HG03175 (cell line): ENCODE measurements around the gene HRC.
"Not testable (repeated sequence)": the region's sequence is repeated elsewhere in the genome, so short reads cannot be mapped to it uniquely, and the experiment has no call there.

Source experiments
- ATAC-seq: cut with Tn5 transposase; IDR thresholded peaks from one replicate; pipeline ENCODE4 v1.9.1; 2021; ENCODE audit warnings: mild to moderate bottlenecking, moderate library complexity; ENCODE audit not compliant: unreplicated experiment

HRC gene, protein sequence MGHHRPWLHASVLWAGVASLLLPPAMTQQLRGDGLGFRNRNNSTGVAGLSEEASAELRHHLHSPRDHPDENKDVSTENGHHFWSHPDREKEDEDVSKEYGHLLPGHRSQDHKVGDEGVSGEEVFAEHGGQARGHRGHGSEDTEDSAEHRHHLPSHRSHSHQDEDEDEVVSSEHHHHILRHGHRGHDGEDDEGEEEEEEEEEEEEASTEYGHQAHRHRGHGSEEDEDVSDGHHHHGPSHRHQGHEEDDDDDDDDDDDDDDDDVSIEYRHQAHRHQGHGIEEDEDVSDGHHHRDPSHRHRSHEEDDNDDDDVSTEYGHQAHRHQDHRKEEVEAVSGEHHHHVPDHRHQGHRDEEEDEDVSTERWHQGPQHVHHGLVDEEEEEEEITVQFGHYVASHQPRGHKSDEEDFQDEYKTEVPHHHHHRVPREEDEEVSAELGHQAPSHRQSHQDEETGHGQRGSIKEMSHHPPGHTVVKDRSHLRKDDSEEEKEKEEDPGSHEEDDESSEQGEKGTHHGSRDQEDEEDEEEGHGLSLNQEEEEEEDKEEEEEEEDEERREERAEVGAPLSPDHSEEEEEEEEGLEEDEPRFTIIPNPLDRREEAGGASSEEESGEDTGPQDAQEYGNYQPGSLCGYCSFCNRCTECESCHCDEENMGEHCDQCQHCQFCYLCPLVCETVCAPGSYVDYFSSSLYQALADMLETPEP

DNA sequence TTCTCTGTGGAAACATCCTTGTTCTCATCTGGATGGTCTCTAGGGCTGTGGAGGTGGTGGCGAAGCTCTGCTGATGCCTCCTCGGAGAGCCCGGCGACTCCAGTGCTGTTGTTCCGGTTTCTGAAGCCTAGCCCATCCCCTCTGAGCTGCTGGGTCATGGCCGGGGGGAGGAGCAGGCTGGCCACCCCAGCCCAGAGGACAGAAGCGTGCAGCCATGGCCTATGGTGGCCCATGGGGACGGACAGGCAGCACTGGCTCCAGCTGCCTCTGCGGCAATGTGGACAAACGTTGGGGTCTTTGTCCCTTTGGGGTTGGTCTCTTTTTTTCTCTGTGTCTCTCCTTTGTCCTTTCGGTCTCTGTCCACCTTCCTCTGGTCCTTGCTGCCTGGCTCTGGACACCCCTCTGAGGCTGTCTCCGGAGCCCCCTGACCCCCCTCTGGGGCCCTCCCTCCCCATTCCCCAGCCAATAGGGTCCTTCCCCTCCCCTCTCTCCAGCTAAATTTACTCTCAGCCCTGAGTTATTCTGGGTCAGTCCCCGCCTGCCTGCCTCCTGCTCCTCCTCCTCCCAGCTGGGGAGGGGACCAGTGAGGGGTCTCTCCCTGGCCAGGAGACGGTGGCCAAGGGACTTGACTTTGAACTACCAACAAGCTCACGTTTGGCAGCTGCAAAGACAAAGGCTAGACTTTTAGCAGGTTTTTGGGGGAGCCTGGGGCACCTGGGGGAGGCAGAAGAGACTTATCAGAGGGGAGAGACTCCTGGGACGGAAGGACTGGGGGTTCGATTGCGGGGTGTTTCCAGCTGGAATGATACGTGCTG, at the start of gene HRC:
TSS of gene HRC (minus strand) at position 392 of the 815 bp plus-strand sequence. CDS start at position 233, 159 bp downstream.
- no peak for ATAC-seq

DNA sequence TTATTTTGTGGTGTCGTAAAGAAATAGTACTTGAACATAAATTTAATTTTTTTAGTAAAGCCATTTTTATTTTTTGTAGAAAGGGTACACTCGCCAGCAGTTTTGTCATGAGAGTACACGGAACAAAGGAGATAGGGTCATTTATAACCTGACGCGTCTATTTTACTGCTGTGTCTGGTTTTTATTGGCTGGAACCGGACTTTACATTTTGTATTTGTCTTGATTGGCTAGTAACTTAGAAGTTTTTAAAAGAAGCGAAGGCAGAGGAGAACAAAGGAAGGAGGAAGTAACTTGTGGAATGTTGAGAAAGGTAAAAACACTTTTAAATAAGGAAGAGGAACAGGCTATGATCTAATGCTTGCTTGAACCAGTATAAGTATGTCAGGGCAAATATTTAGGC, 45.8 kb upstream of the HRC start:
- no peak for ATAC-seq

DNA sequence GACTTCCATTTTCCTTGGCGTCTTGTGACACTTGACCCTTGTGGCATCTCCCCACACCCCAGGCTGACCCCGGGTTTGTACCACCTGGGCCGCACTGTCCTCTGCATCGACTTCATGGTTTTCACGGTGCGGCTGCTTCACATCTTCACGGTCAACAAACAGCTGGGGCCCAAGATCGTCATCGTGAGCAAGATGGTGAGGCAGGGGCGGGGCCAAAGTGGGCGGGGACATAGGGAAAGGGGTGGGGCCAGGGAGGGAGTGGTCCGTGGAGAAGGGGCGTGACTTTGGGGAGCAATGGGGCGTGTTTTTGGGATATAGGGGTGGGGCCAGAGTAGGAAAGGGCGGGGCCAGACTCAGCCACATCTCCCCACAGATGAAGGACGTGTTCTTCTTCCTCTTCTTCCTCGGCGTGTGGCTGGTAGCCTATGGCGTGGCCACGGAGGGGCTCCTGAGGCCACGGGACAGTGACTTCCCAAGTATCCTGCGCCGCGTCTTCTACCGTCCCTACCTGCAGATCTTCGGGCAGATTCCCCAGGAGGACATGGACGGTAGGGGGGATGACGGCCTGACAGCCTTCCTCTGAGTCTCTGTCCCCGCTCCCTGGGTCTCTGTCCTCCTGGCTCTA, 45.2 kb upstream of the HRC start:
- no peak for ATAC-seq

DNA sequence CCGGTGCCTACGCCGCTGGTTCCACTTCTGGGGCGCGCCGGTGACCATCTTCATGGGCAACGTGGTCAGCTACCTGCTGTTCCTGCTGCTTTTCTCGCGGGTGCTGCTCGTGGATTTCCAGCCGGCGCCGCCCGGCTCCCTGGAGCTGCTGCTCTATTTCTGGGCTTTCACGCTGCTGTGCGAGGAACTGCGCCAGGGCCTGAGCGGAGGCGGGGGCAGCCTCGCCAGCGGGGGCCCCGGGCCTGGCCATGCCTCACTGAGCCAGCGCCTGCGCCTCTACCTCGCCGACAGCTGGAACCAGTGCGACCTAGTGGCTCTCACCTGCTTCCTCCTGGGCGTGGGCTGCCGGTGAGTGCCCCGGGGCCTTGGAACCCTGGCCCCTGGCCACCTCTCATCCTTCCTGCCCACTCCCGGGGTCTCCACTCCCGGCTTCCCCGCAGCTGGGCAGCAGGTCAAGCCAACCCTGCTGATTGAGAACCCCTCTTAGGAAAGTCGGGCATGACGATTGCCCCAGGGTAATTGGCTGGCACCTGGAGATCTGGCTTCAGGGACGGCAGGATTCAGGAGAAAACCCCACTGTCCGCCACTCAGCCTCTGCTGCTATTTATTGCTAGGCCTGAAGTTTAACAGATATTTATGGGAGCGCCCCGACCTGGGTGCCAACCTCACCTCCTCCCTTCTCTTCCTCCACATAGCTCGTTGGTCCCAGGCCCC, 41.5 kb upstream of the HRC start:
- no peak for ATAC-seq

DNA sequence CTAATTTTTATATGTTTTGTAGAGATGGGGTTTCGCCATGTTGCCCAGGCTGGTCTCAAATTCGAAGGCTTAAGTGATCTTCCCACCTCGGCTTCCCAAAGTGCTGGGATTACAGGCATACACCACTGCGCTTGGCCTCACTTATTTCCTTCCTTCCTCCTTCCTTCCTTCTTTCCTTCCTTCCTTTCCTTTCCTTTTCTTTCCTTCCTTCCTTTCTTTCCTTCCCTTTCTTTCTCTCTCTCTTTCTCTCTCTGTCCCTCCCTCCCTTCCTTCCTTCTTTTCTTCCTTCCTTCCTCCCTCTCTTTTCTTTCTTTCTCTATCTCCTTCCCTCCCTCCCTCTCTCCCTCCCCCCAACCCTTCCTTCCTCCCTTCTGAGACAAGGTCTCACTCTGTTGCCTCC, 39.2 kb upstream of the HRC start:
- no peak for ATAC-seq

DNA sequence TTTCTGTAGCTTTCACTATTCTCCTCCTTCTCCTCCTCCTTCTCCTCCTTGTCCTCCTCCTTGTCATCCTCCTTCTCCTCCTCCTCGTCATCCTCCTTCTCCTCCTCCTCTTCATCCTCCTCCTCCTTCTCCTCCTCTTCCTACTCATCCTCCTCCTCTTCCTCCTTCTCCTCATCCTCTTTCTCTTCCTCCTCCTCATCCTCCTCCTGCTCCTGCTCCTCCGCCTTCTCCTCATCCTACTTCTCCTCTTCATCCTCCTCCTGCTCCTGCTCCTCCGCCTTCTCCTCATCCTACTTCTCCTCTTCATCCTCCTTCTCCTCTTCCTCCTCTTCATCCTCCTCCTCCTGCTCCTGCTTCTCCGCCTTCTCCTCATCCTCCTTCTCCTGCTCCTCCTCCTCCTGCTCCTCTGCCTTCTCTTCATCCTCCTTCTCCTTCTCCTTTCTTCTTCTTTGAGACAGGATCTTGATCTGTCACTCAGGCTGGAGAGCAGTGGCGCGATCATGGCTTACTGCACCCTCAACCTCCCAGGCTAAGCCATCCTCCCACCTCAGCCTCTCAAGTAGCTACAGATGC, 38.7 kb upstream of the HRC start:
- ATAC-seq: no peak

DNA sequence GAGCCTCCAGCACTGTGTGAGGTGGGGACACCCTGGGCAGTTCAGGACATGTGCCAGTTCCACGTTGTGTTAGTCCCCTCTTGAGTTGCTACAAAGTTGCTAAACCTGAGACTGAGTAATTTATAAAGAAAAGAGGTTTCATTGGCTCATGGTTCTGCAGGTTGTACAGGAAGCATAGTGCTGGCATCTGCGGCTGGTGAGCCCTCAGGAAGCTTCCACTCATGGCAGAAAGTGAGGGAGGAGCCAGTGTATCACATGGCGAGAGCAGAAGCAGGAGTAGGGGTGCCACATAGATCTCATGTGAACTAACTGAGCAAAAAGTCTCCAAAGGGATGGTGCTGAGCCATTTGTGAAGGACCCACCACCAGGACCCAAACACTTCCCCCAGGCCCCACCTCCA, 35.6 kb upstream of the HRC start:
- ATAC-seq: no peak

DNA sequence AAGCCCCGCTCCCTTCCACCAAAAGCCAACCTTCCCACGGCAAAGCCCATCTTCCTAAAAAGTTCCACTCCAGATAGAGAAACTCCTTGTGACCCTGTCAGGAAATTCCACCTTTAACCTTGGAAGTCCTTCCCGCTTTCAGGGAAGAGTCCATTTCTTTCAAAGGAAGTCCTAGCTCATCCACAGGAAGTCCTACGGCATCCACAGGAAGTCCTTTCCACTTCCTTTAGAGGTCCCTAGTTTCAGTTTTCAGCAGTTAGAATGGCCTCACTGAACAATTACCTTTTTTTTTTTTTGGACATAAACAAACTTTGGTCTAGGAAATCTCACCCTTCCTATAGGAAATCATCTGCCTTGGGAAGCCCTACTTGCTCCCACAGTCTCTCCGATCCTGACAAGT, 34.1 kb upstream of the HRC start:
- ATAC-seq: no peak

DNA sequence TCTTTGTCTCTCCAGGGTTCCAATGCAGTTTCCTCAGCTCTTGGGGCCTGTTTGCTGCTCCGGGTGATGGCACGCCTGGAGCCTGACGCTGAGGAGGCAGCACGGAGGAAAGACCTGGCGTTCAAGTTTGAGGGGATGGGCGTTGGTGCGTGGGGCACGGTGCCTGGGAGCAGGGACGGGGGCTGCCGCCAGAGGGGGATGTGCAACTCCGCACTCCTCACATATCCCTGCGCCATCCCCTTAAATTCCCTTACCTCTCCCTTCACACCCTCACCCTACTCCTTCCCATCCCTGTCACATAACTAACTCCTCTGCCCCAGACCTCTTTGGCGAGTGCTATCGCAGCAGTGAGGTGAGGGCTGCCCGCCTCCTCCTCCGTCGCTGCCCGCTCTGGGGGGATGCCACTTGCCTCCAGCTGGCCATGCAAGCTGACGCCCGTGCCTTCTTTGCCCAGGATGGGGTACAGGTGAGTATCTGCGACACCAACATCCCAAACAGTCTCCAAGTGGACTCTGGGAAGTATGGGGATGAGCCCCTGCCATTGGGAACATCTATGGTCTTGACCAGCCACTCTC, 33.5 kb upstream of the HRC start:
- ATAC-seq: no peak

DNA sequence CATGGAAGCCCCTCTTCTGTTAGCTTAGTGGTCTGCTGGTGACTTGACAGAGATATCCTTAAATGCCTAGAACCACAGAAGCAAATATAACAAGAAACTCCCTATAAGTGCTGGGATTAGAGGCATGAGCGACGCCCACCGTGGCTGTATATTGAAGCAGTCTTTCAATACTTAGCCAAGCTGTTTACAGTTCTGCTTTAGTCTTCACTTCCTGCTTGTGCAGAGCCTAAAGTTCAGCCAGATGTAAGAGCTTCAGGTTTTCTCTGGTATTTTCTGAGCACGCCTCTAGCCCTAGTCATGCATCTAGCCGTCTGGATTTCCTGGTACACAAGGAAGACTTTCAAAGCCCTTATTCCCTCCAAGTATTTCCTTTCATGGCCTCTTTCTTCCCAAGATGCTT, 30.9 kb upstream of the HRC start:
- ATAC-seq: no peak

DNA sequence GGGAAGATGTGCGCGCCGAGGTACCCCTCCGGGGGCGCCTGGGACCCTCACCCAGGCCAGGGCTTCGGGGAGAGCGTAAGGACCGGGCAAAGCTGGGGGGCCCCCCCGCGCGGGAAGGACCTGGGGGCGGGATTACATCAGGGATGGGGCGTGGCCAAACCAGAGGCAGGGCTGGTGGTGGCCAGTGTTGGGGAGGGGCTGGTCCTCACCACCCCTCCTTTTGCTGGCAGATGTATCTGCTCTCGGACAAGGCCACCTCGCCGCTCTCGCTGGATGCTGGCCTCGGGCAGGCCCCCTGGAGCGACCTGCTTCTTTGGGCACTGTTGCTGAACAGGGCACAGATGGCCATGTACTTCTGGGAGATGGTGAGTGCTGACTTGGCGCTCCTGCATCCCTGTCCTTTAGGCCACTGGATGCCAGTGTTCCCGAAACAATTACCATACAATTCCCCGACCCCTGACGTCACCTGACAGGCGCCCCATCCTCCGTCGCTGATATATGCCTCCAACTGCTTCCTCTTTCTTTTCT, 27.7 kb upstream of the HRC start:
- ATAC-seq: no peak

DNA sequence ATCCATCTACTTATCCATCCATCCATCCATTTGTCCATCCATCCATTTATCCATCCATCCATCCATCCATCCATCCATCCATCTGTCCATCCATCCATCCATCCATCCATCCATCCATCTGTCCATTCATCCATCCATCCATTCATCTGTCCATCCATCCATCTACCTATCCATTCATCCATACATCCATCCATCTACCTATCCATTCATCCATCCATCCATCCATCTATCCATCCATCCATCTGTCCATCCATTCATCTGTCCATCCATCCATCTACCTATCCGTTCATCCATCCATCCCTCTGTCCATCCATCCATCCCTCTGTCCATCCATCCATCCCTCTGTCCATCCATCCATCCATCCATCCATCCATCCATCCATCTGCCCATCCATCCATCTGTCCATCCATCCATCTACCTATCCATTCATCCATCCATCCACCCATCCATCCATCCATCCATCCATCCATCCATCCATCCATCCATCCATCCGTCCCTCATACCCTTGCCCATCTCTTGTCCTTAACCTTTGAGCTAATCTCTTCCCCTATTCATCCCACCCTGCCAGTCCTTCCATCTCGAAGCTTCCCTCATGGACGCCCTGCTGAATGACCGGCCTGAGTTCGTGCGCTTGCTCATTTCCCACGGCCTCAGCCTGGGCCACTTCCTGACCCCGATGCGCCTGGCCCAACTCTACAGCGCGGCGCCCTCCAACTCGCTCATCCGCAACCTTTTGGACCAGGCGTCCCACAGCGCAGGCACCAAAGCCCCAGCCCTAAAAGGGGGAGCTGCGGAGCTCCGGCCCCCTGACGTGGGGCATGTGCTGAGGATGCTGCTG, 27.0 kb upstream of the HRC start:
- not testable (repeated sequence) for ATAC-seq

DNA sequence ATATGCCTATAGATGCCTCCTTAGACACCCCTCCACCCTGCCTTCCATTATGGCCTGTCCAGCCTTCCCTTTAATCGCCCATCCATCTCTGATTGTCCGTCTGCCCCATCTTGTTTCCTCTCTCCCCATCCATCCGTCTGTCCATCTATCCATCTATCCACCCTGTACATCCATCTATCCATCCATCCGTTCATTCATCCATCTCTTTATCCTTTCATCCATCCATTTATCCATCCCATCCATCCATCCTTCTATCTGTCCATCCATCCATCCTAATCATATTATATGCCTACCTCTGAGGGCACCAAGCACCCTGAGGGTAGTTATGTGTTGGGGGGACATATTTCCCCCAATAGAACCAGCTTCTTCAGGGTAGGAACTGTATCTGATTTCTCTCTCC, 25.5 kb upstream of the HRC start:
- no peak for ATAC-seq

DNA sequence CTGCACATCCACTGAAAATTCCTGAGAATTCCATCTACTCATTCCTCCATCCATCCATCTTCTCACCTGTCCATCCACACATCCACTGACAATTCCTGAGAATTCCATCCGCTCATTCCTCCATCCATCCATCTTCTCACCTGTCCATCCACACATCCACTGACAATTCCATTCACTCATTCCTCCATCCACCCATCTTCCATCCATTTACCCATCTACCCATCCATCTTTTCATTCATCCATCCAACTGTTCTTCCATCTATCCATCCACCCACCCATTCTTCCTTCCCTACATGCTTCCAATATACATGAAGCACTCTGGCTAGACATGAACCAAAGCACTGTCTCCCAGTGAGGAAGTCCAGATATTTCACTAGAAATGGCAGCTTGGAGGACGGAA, 18.0 kb upstream of the HRC start:
- no peak for ATAC-seq

DNA sequence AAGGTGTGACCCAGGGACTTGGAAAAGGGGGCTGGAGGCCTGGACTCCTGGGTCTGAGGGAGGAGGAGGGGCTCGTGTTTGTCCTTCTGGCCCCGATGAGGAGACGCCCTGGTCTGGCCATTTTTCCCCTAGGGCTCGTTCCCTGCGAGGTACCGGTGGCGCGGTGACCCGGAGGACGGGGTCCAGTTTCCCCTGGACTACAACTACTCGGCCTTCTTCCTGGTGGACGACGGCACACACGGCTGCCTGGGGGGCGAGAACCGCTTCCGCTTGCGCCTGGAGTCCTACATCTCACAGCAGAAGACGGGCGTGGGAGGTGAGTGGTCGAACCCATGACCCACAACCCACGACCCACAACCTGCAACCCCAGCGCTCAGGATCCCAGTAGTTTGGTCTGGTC, 13.2 kb upstream of the HRC start:
- no peak for ATAC-seq

DNA sequence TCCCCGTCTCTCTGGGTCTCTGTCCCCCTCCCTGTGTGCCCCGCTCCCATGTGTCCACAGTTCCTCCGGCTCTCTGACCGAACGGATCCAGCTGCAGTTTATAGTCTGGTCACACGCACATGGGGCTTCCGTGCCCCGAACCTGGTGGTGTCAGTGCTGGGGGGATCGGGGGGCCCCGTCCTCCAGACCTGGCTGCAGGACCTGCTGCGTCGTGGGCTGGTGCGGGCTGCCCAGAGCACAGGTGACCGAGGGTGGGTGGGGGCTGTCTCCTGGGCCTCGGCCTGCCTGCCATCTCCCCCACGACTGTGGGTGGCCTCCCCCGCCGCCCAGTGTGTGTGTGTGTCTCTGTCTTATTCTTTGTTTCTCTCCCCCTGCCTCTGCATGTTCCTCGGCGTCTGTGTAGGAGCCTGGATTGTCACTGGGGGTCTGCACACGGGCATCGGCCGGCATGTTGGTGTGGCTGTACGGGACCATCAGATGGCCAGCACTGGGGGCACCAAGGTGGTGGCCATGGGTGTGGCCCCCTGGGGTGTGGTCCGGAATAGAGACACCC, 12.7 kb upstream of the HRC start:
- ATAC-seq: no peak

DNA sequence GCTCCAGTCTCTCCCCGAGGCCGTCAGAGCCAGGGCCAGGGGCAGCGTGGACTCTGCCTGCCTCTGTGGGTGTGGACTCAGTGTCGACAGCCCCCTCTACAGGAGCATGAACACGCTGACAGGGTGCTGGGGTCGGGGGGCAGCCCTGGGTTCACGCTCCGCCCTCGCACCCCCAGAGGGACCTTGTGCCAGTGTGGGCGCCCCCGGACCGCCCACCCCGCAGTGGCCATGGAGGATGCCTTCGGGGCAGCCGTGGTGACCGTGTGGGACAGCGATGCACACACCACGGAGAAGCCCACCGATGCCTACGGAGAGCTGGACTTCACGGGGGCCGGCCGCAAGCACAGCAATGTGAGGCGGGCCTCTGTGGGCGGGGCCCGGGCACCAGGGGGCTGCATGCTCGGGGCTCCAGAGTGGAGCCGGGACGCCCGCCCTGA, 10.7 kb upstream of the HRC start:
- ATAC-seq: no peak

DNA sequence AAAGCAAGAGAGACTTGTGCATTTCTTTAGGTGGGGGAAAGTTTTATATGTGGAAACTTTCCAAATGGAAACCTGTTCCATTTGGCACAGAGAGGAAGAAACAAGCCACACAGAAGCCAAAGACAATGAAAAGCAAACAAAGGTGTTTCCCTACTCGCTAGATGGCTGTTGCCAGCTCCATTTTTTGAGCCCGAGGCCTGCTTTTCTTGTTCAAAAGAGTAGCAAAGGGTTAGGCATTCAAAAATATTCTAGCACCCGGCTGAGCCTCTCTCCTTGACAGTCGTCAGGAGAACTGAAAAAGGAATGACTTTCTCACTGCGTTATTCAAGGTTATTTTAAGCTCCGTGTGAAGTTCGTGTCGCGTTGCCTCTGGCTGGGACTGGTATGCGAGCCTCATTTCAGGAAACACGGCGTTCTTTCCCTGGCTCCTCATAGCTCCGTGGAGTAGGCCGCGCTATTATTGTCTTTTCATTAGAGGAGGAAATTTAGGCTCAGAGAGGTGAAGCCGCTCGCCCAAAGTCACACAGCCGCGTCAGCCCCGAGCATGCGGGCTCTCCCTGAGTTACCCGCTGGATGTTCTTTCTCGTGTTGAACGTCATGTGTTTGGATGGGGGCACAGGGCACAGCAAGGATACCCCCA, 10.0 kb upstream of the HRC start:
- ATAC-seq: no peak
